WTC11 (cell line): ENCODE data around the gene STT3A.

Source experiments
- CBFB ChIP-seq: sonication (generic); formaldehyde crosslinking; IDR thresholded peaks from 2 replicates; pipeline ENCODE4 v1.8.1; 2022; ENCODE audit warnings: mild to moderate bottlenecking, low read depth, missing genetic modification reagents
- CTCF ChIP-seq: fragments of 200-600 bp; IDR thresholded peaks from 2 replicates; pipeline ENCODE4 v1.8.0; 2022; ENCODE audit warnings: antibody characterized with exemption
- TP53 ChIP-seq: sonication (generic); formaldehyde crosslinking; IDR thresholded peaks from 2 replicates; pipeline ENCODE4 v1.8.1; 2023; ENCODE audit warnings: mild to moderate bottlenecking, missing genetic modification reagents
- ZNF423 ChIP-seq: fragments of 250-450 bp; sonication (Bioruptor Pico); IDR thresholded peaks from 2 replicates; pipeline ENCODE4 v2.1.2; 2022; ENCODE audit warnings: mild to moderate bottlenecking, moderate library complexity

GRCh38 chr11:125592305-125593113 lies at the start of gene STT3A:
- TF ChIP-seq TP53 (CRISPR knock-in tag) (no peak), CTCF (no peak), CBFB (CRISPR knock-in tag) (no peak), ZNF423 (CRISPR knock-in tag) (peak; percentile 67; the same call in 1 of the 2 replicates)
